Pancreas (tissue), 10 donors: ENCODE results near the gene THUMPD1. TPM values are rescaled to one million over a fixed set of nuclear protein-coding genes. Genes with fewer than 3 reads are reported as not detected.
"Not testable (repeated sequence)": the region's sequence is repeated elsewhere in the genome, so short reads cannot be mapped to it uniquely, and the experiment has no call there.

Experiments
- ATAC-seq, 4 donors: fragments of 200-7000 bp; cut with Tn5 transposase; one replicate each; pipeline versions ENCODE4 v1.8.0 to v1.9.1; 2020; ENCODE audit warnings: mild to moderate bottlenecking in 4 of 4, moderate library complexity in 4 of 4
- DNase-seq, 6 donors: peaks; one replicate each; pipeline ENCODE4 v3.0.0-alpha.2; 2020
- FAIRE-seq: peaks from 2 replicates; lab custom pipeline; 2012; peaks lifted over from hg19 to GRCh38; lab: Jason Lieb, UNC
- H3K27ac ChIP-seq, 4 donors: fragments of 200-600 bp; sonication (generic); 1 replicate in 3 of 4; 2 replicates in 1 of 4; pipeline versions ENCODE4 v1.5.0 to v1.8.0; 2020
- H3K27me3 ChIP-seq, 4 donors: fragments of 200-600 bp; one replicate each; pipeline ENCODE4 v1.8.0; 2021
- H3K36me3 ChIP-seq, 3 donors: fragments of 200-600 bp; sonication (generic) in 1 of 3; one replicate each; pipeline versions ENCODE4 v1.5.0 to v1.8.0; 2020 to 2021
- H3K4me1 ChIP-seq, 3 donors: fragments of 200-600 bp; one replicate each; pipeline ENCODE4 v1.8.0; 2021
- H3K4me3 ChIP-seq, 4 donors: fragments of 200-600 bp; sonication (generic) in 2 of 4; one replicate each; pipeline versions ENCODE4 v1.5.0 to v1.8.0; 2020 to 2021
- H3K9me3 ChIP-seq, 4 donors: fragments of 200-600 bp; one replicate each; pipeline ENCODE4 v1.8.0; 2021
- CTCF ChIP-seq, 4 donors: fragments of 200-600 bp; sonication (generic) in 3 of 4; IDR thresholded peaks; one replicate each; pipeline versions ENCODE4 v1.5.0 to v1.8.0; 2021; ENCODE audit warnings: antibody characterized with exemption in 4 of 4
- WGBS, 2 donors: extraction: QIAGEN DNeasy Blood & Tissue Kit; methylation state at CpG; one replicate each; pipeline ENCODE4 v1.1.7; 2013; 5-methylcytosine and 5-hydroxymethylcytosine counted together
- intact Hi-C, 3 donors: fragments of 100-400 bp; cut with DNase I; formaldehyde crosslinking; loops; one replicate each; pipeline versions ENCODE4 v1.11.1 to v1.14.2; 2022
- polyA plus RNA-seq, 2 donors: library from polyadenylated mRNA; stranded (reverse); fragments of 200-250 nt; gene quantifications; one replicate each; pipeline ENCODE4 v1.2.3, GENCODE V29; 2013
- total RNA-seq, 6 donors: library from RNA; stranded (reverse); fragmentation: NEBNext Ultra II Directional in 4 of 6; extraction: Animal tissue kit (Norgen Biotek cat#: 25700) in 4 of 6; gene quantifications; one replicate each; pipeline versions ENCODE4 v1.2.1 to v1.2.4, GENCODE V29; 2021 to 2023
- donor health status: healthy with polysubstance abuse.
- donor health status: DM: no; HTN: no; CAD: no; lungs with moderate emphysema.
- donor health status: DM: no; HTN: no; CAD: no.
- donor health status: control.
- donor health status: control.
- donor health status: Bipolar disorder and iron deficiency.
- donor health status: DM: yes; HTN: yes; CAD: no.
- donor health status: DM: no; HTN: no; CAD: no.
- donor health status: DM: no; HTN: no; CAD: no.
- donor health status: DM: yes; HTN: yes; CAD: no.

Gene THUMPD1
- total and polyA plus RNA-seq, 8 donors, result 11.0 to 19.7 (median 15.9) TPM

DNA sequence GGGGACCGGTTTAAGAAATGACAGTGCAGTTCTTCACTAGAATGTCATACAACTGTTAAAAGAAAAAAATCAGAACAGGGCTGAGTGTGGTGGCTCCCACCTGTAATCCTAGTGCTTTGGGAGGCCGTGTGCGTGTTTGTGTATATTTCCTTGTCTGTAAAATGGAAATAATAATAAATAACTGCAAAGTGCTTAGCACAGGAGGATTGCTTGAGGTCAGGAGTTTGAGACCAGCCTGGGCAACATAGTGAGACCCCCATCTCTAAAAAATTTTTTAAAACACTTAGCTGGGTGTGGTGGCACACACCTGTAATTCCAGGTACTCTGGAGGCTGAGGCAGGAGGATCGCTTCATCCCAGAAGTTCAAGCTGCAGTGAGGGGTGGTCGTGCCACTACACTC lies 24.7 kb upstream of the THUMPD1 start:
- intact Hi-C loops, result no loop called here
- no peak for DNase-seq
- H3K27ac ChIP-seq, result no peak overlapping the region
- H3K4me3 ChIP-seq, result no peak overlapping the region
- no peaks in the 10 kb centered on the region for H3K27me3 ChIP-seq
- ATAC-seq, result no peak
- no peaks in the 10 kb centered on the region for H3K9me3 ChIP-seq
- peaks cover 0 to 11% (median 7%) of the 10 kb centered on the region in 3 donors for H3K4me1 ChIP-seq
- FAIRE-seq, result no peak
- TF ChIP-seq CTCF (IDR thresholded peaks at IDR 0.05), result no peak
- 92 to 95% methylated on average over 5 of the region's 5 CpGs for WGBS, 2 donors
- no peaks in the 10 kb centered on the region for H3K36me3 ChIP-seq

GRCh38 chr16:20765732-20766131 lies 24.1 kb upstream of the THUMPD1 start:
- ATAC-seq, result no peak
- Histone ChIP-seq H3K27me3 (no peaks in the 10 kb centered on the region), H3K36me3 (no peaks in the 10 kb centered on the region), H3K4me3 (no peak overlapping the region), H3K27ac (no peak overlapping the region), H3K4me1 (peaks cover 0 to 11% (median 7%) of the 10 kb centered on the region in 3 donors), H3K9me3 (no peaks in the 10 kb centered on the region)
- no peak for TF ChIP-seq CTCF (IDR thresholded peaks at IDR 0.05)
- no peak for DNase-seq
- intact Hi-C loops, result no loop called here
- FAIRE-seq, result no peak
- WGBS, 2 donors, result 96 to 98% methylated on average over 2 of the region's 2 CpGs

GRCh38 chr16:20764448-20764847 lies 22.8 kb upstream of the THUMPD1 start:
- intact Hi-C loops, H3K9me3 ChIP-seq, H3K36me3 ChIP-seq, H3K27me3 ChIP-seq, FAIRE-seq: not testable (repeated sequence)
- peak in 1 of 6 donors; percentile 30 for DNase-seq
- WGBS, 2 donors, result 30 to 32% methylated on average over 1 of the region's 1 CpG
- H3K27ac ChIP-seq, result peak overlapping the region in 2 of 4 donors; percentile 84
- H3K4me3 ChIP-seq, result peak overlapping the region in 2 of 4 donors; percentile 29 to 48
- peaks cover 0 to 11% (median 7%) of the 10 kb centered on the region in 3 donors for H3K4me1 ChIP-seq
- peak in 3 of 4 donors; percentile 3 to 7 (median 5) for ATAC-seq

DNA sequence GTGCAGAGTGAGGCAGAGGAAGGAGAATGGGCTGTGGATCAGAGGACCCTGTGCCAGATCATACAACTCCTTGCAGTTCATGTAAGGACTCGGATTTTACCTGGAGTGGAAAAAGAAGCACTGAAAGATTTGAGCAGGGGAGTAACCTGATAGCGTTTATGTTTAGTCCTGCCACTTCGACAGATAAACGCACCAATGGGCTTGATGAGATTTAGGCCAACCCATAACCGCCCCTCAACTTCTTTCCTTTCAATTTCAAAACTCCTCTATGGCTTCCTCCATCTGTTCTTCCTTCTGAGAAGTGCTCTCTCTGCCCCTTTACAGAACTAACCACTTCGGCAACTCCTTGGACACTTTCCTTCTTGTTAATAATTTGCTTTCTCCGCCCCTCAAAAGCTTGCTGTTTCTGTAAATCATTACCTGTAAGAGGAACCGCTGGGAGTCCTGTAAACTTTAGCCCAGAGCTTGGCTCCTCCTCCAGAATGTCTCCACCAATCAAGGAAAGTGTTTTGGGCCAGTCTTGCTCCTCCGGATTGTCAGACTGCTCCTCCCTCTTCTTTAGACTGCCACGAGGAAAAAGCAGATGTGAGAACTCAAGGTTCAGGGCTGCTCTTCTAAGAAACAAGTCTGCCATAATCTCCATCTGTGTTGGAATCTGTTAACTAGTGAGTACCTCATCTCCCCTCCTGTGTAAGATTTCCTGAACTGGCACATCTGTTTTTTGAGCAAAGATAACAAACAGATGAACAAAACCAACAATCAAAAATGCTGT lies 22.0 kb upstream of the THUMPD1 start, which contains the start of gene ACSM3:
ACSM3 (plus strand) TSS at position 554 of the 772 bp plus-strand sequence. CDS start 6,021 bp downstream, outside the sequence.
- FAIRE-seq (peak; percentile 97), ATAC-seq (peak; percentile 96 to 99 (median 97)), DNase-seq (peak in 4 of 6 donors; percentile 59 to 89 (median 88))
- 2 to 5% methylated on average over 10 of the region's 10 CpGs for WGBS, 2 donors
- intact Hi-C loops, result no loop called here
- Histone ChIP-seq H3K36me3 (no peaks in the 10 kb centered on the region), H3K4me3 (peak within 1 kb of the TSS; percentile 7 to 48 (median 20)), H3K27ac (peak within 1 kb of the TSS; percentile 59 to 84 (median 74)), H3K4me1 (peaks cover 0 to 11% (median 7%) of the 10 kb centered on the region in 3 donors), H3K9me3 (no peaks in the 10 kb centered on the region), H3K27me3 (no peaks in the 10 kb centered on the region)
- no peak for TF ChIP-seq CTCF (IDR thresholded peaks at IDR 0.05)

DNA sequence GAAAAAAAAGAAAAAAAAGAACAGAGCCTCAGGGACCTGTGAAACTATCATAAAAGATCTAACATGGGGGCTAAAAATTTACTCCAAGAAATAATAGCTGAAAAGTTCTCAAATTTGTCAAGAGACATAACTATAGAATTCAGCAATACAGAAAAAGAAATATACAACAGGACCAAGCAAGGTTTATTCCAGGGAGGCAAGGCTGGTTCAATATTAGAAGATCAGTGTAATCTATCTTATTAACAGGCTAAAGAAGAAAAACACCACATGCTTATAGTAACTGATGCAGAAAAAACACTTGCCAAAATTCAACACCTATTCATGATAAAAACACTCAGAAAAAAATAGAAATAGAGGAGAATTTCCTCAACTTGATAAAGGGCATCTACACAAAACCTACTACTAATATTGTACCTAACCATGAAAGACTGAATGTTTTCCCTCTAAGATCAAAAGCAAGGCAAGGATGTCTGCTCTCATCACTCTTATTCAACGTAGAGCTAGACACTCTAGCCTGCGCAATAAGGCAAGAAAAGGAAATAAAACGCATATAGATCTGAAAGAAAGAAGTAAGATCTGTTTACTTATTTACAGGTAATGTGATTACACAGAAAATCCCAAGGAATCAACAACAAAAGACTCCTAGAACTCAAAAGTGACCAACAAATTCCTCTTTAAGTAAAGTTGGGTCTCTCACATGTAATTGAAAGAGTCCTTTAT lies 20.9 kb upstream of the THUMPD1 start:
- Histone ChIP-seq H3K27me3 (no peaks in the 10 kb centered on the region), H3K4me1 (peaks cover 0 to 11% (median 7%) of the 10 kb centered on the region in 3 donors), H3K36me3 (no peaks in the 10 kb centered on the region), H3K27ac (peak overlapping the region; percentile 59 to 84 (median 74)), H3K4me3 (peak overlapping the region in 1 of 4 donors; percentile 48), H3K9me3 (no peaks in the 10 kb centered on the region)
- intact Hi-C loops, result no loop called here
- FAIRE-seq (no peak), ATAC-seq (no peak), DNase-seq (no peak)
- no peak for TF ChIP-seq CTCF (IDR thresholded peaks at IDR 0.05)
- 86 to 89% methylated on average over 3 of the region's 3 CpGs for WGBS, 2 donors
